ENCODE results near the gene PAOX. TPM values are rescaled to one million over a fixed set of nuclear protein-coding genes. Genes with fewer than 3 reads are reported as not detected.

The PAOX gene
- total and polyA plus RNA-seq, 2 of the 13 experiments (the other 11 are each of a cell fraction or from before 2014, with no cell fraction given) = 0.49 to 0.77 TPM

GRCh38 chr10:133358925-133359310, 20.1 kb upstream of the PAOX start (continued):
- TF ChIP-seq ZNF513 (CRISPR knock-in tag; conservative IDR thresholded peaks at IDR 0.05) (no peak), ISL2 (CRISPR knock-in tag; IDR thresholded peaks at IDR 0.05) (no peak), ZNF615 (CRISPR knock-in tag; IDR thresholded peaks at IDR 0.05; ENCODE audit: borderline replicate concordance) (no peak), NFE2L1 (CRISPR knock-in tag; IDR thresholded peaks at IDR 0.05; ENCODE audit: borderline replicate concordance) (no peak), ZMAT3 (CRISPR knock-in tag; conservative IDR thresholded peaks at IDR 0.05) (0 out of 2 replicates have a peak, but pooled peaks have one; percentile 2), POLR2A (IDR thresholded peaks at IDR 0.05; ENCODE audit: insufficient read depth in 1 of 2, low read depth in 2 of 2, low read length in 2 of 2) (no peak), MXD1 (CRISPR knock-in tag; IDR thresholded peaks at IDR 0.05) (no peak), HES4 (CRISPR knock-in tag; IDR thresholded peaks at IDR 0.05; ENCODE audit: borderline replicate concordance) (no peak), TOPORS (CRISPR knock-in tag; IDR thresholded peaks at IDR 0.05) (no peak), SNAPC5 (CRISPR knock-in tag; IDR thresholded peaks at IDR 0.05; ENCODE audit: borderline replicate concordance) (no peak), ESRRA (CRISPR knock-in tag; IDR thresholded peaks at IDR 0.05; ENCODE audit: low read depth) (no peak), EHMT2 (IDR thresholded peaks at IDR 0.05; ENCODE audit: borderline replicate concordance, low read depth, low read length) (no peak), MEIS1 (CRISPR knock-in tag; IDR thresholded peaks at IDR 0.05; ENCODE audit: borderline replicate concordance) (0 out of 2 replicates have a peak, but pooled peaks have one; percentile 3), DMTF1 (CRISPR knock-in tag; IDR thresholded peaks at IDR 0.05) (no peak), ZNF33A (CRISPR knock-in tag; IDR thresholded peaks at IDR 0.05; ENCODE audit: borderline replicate concordance) (no peak), NR1H2 (CRISPR knock-in tag; IDR thresholded peaks at IDR 0.05; ENCODE audit: borderline replicate concordance, low read depth) (no peak), ZBTB38 (CRISPR knock-in tag; IDR thresholded peaks at IDR 0.05) (no peak), ZBTB49 (CRISPR knock-in tag; IDR thresholded peaks at IDR 0.05; ENCODE audit: borderline replicate concordance) (no peak), RFX3 (CRISPR knock-in tag; IDR thresholded peaks at IDR 0.05) (no peak), ZBTB7B (CRISPR knock-in tag; IDR thresholded peaks at IDR 0.05) (no peak), ASH2L (IDR thresholded peaks at IDR 0.05; ENCODE audit: insufficient read length, low read depth, low read length) (no peak), HINFP (CRISPR knock-in tag; IDR thresholded peaks at IDR 0.05; ENCODE audit: low read depth) (no peak), HHEX (CRISPR knock-in tag; IDR thresholded peaks at IDR 0.05) (no peak), HOXA5 (CRISPR knock-in tag; IDR thresholded peaks at IDR 0.05) (no peak)

Measured in HepG2 (cell line).